ENCODE results near the gene PDE2A. TPM values are rescaled to one million over a fixed set of nuclear protein-coding genes. Genes with fewer than 3 reads are reported as not detected.
A peak's percentile ranks its signal among the peaks of the same experiment; 100 is the strongest.

PDE2A gene
- total RNA-seq, 1 experiment from 2014 or later, result 1.9 TPM

- no peak for DNase-seq
- Histone ChIP-seq H3K4me3 (ENCODE audit: insufficient read depth, low read depth, low read length) (no peak overlapping the region), H3K27me3 (ENCODE audit: control insufficient read depth, insufficient read depth, low read length) (no peaks in the 10 kb centered on the region), H3K36me3 (replicated peaks; ENCODE audit: control insufficient read depth, insufficient read depth, low read length) (peaks cover 7% of the 10 kb centered on the region)
Measured at GRCh38 chr11:72711141-72711540, 36.9 kb upstream of the PDE2A start.

- no peaks in the 10 kb centered on the region for H3K27me3 ChIP-seq (ENCODE audit: control insufficient read depth, insufficient read depth, low read length)
- H3K4me3 ChIP-seq (ENCODE audit: insufficient read depth, low read depth, low read length), result no peak overlapping the region
Measured at GRCh38 chr11:72710278-72710677, 36.1 kb upstream of the PDE2A start.

DNA sequence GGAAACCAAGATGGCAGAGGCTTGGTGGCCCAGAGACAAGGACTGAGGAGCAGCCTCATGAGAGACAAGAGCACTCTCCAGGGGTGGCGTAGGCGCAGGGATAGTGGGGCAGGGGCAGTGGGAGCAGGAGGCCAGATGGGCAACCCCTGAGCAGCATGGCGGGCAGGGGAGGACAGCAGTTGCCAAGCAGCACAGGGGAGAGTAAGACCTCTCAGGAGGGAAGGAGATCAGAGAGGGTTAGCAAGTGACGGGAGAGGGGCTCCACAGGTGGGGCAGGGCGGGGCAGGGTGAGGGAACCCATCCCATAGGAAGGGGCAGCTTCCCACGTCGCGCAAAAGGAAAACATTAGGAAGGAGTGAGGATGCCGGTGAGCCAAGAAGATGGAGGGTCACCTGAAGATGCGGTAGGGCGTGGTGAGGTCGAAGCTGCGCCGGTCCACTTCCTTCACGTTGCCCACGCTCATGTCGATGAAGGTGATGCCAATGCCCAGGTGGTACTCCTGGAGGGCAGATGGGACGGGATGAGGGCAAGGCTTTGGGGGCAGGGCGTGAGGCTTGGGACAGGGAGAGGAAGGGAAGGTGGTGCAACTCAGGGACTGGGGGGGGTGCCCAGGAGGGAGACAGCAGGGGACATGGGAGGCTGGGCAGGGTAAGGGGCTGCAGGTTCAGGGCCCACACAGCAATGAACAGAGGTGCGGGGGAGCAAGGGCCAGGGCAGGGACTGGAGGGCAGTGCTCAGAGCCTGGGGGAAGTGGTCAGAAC lies 35.4 kb upstream of the PDE2A start:
- H3K36me3 ChIP-seq (replicated peaks; ENCODE audit: control insufficient read depth, insufficient read depth, low read length), result peaks cover 7% of the 10 kb centered on the region
- no peak overlapping the region for H3K4me3 ChIP-seq (ENCODE audit: insufficient read depth, low read depth, low read length)
- no peaks in the 10 kb centered on the region for H3K27me3 ChIP-seq (ENCODE audit: control insufficient read depth, insufficient read depth, low read length)
- no peak for DNase-seq

More at GRCh38 chr11:72710278-72710677, 36.1 kb upstream of the PDE2A start:
- no peak for DNase-seq
- H3K36me3 ChIP-seq (replicated peaks; ENCODE audit: control insufficient read depth, insufficient read depth, low read length), result peaks cover 7% of the 10 kb centered on the region

DNA sequence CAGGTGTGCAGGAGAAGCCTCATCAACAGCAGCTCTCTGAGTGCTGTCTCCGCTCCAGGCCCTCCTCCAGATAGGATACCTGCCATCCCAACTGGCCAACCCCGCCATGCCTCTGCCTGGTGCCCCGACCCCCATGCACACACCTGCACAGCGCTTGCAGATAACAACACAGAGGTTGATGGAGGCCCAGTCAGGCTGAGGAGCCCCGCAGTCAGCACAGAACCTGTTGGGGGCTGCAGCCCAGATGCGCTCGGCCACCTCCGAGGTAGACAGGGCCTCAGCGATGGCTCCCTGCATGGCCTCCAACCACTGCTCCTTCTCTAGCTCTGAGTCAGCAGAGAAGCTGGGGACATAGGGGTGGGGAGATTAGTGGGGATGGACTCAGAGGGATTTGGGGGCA lies 32.8 kb upstream of the PDE2A start:
- no peak for DNase-seq
- peaks cover 9% of the 10 kb centered on the region for H3K36me3 ChIP-seq (replicated peaks; ENCODE audit: control insufficient read depth, insufficient read depth, low read length)
- H3K4me3 ChIP-seq (ENCODE audit: insufficient read depth, low read depth, low read length), result no peak overlapping the region
- H3K27me3 ChIP-seq (ENCODE audit: control insufficient read depth, insufficient read depth, low read length), result no peaks in the 10 kb centered on the region

DNA sequence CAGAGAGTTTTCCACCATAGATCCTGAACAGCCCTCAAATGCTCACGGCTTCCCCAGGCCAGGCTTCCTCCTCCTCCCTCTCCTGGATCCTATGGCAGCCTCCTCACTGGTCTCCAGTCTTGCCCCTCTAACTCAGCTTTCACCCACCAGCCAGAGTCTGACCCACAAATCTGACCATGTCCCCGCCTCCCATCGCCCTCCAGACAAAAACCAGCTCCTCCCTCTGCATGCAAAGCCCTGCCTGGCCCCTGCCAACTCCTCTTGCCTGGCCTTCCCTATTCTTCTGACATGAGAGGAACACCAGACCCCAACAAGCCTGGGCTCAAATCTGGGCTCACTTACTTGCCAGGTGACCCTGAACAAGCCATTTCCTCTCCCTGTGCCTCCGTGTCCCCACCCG lies 32.4 kb upstream of the PDE2A start:
- no peak for DNase-seq
- Histone ChIP-seq H3K27me3 (ENCODE audit: control insufficient read depth, insufficient read depth, low read length) (no peaks in the 10 kb centered on the region), H3K36me3 (replicated peaks; ENCODE audit: control insufficient read depth, insufficient read depth, low read length) (peaks cover 8% of the 10 kb centered on the region), H3K4me3 (ENCODE audit: insufficient read depth, low read depth, low read length) (no peak overlapping the region)

DNA sequence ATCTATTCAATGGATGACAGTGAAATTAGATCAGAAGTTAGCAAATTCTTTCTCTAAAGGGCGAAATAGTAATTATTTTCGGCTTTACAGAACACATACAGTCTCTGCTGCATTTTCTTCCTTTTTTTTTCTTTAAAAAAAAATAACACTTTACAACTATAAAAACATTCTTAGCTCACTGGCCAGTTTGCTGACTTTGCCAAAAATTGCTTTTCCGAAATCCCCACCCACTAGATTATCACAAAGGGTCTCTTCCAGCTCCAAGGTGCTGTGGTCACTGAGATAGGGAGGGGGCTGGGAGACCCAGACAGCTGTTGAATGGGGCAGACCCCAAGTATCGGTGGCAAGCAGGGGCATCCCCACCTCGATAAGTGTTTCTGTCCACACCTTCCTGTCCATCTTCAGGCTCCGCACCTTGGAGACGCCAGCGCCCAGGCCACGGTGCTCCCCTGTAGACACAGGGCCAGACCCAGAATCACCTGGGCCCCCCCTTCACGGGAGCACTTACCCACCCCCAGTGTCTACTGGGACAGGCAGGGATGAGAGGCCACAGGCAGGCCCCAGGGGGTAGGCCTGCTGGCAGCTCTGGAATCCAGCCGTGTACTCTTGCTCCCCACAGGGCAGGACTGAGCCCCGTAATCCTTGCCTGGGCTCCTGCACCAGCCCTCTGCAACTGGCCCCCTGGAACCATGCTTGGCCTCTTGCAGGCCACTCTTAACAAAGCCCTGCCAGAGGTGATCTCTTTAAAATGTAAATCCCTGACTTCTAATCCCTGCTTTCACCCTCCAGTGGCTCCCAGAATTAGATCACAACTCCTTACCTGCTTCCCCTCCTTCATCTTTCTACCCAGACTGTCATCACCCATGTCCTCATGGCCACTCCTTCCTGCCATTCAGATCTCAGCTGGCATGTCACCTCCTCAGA lies 31.5 kb upstream of the PDE2A start:
- H3K27me3 ChIP-seq (ENCODE audit: control insufficient read depth, insufficient read depth, low read length), result no peaks in the 10 kb centered on the region
- no peak overlapping the region for H3K4me3 ChIP-seq (ENCODE audit: insufficient read depth, low read depth, low read length)
- peaks cover 9% of the 10 kb centered on the region for H3K36me3 ChIP-seq (replicated peaks; ENCODE audit: control insufficient read depth, insufficient read depth, low read length)
- DNase-seq, result peak; percentile 90

- no peak for DNase-seq
- Histone ChIP-seq H3K27me3 (ENCODE audit: control insufficient read depth, insufficient read depth, low read length) (no peaks in the 10 kb centered on the region), H3K36me3 (replicated peaks; ENCODE audit: control insufficient read depth, insufficient read depth, low read length) (peaks cover 11% of the 10 kb centered on the region), H3K4me3 (ENCODE audit: insufficient read depth, low read depth, low read length) (no peak overlapping the region)
Measured at GRCh38 chr11:72704783-72705265, 30.6 kb upstream of the PDE2A start.

DNA sequence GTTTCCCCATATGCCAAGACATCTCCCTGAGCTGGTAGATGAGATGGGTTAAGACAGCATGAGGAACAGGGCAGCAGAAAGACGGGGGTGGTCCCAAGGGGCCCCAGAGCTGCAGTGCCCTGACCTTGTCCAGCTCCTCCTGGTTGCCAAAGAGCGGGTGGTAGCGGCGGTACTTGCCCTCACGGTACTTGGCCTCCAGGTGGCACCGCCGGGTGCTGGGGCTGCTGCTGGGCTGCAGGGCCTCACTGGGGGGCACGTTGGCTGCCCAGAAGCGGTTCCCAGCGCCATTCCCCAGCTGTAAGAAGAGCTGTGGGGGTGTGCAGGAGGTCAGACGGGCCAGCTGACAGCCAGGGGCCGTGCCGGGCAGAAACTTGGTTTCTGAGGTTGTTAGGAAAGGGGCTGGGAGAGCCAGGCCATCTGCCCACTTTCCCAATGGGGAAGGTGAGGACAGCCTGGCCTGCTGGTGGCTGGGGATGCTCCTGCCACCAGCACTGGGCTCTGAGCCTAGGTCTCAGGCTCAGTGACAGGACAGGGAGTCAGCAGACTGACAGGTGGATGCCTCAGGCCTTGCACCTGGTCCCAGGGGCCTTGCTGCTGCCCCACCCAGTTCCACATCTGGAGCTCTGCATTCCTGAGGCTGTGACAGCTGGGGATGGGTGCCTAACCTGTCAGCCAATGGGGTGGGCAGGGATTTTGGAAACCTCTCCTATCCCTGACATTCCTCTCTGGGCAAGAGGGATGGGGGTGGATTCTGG lies 30.0 kb upstream of the PDE2A start:
- peak; percentile 71 for DNase-seq
- Histone ChIP-seq H3K27me3 (ENCODE audit: control insufficient read depth, insufficient read depth, low read length) (no peaks in the 10 kb centered on the region), H3K4me3 (ENCODE audit: insufficient read depth, low read depth, low read length) (no peak overlapping the region), H3K36me3 (replicated peaks; ENCODE audit: control insufficient read depth, insufficient read depth, low read length) (peaks cover 9% of the 10 kb centered on the region)

- DNase-seq, result peak; percentile 87
- Histone ChIP-seq H3K27me3 (ENCODE audit: control insufficient read depth, insufficient read depth, low read length) (no peaks in the 10 kb centered on the region), H3K4me3 (ENCODE audit: insufficient read depth, low read depth, low read length) (no peak overlapping the region), H3K36me3 (replicated peaks; ENCODE audit: control insufficient read depth, insufficient read depth, low read length) (peaks cover 8% of the 10 kb centered on the region)
Measured at GRCh38 chr11:72703267-72704008, 29.2 kb upstream of the PDE2A start.

GRCh38 chr11:72702577-72703241 lies 28.5 kb upstream of the PDE2A start:
- no peak overlapping the region for H3K4me3 ChIP-seq (ENCODE audit: insufficient read depth, low read depth, low read length)
- DNase-seq, result no peak

GRCh38 chr11:72702096-72702495 lies 27.9 kb upstream of the PDE2A start:
- H3K27me3 ChIP-seq (ENCODE audit: control insufficient read depth, insufficient read depth, low read length), result no peaks in the 10 kb centered on the region
- no peak overlapping the region for H3K4me3 ChIP-seq (ENCODE audit: insufficient read depth, low read depth, low read length)
- no peak for DNase-seq

More at GRCh38 chr11:72702577-72703241, 28.5 kb upstream of the PDE2A start:
- Histone ChIP-seq H3K27me3 (ENCODE audit: control insufficient read depth, insufficient read depth, low read length) (no peaks in the 10 kb centered on the region), H3K36me3 (replicated peaks; ENCODE audit: control insufficient read depth, insufficient read depth, low read length) (peaks cover 8% of the 10 kb centered on the region)

GRCh38 chr11:72701466-72701865 lies 27.2 kb upstream of the PDE2A start:
- H3K36me3 ChIP-seq (replicated peaks; ENCODE audit: control insufficient read depth, insufficient read depth, low read length), result peaks cover 10% of the 10 kb centered on the region
- no peak overlapping the region for H3K4me3 ChIP-seq (ENCODE audit: insufficient read depth, low read depth, low read length)
- H3K27me3 ChIP-seq (ENCODE audit: control insufficient read depth, insufficient read depth, low read length), result no peaks in the 10 kb centered on the region
- no peak for DNase-seq

More at GRCh38 chr11:72702096-72702495, 27.9 kb upstream of the PDE2A start:
- peaks cover 8% of the 10 kb centered on the region for H3K36me3 ChIP-seq (replicated peaks; ENCODE audit: control insufficient read depth, insufficient read depth, low read length)

DNA sequence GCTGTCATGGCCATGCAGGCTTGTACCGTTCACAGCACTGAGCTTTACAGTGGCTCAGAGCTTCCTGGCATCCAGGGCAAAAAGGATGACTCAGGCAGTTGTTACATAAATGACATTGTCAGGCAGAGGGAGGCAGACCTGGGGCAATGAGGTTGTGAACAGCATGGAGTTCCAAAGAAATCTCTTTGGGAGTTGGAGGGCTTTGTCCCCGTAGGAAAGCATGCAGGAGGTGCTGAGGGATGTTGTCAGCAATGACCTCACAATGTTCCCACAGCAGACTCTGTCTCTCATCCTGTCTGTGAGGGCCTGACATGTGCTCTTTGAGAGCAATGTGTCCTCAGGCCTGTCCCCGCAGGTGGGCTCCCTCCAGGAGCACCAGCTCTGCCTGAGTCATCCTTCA lies 25.9 kb upstream of the PDE2A start:
- Histone ChIP-seq H3K4me3 (ENCODE audit: insufficient read depth, low read depth, low read length) (no peak overlapping the region), H3K36me3 (replicated peaks; ENCODE audit: control insufficient read depth, insufficient read depth, low read length) (peaks cover 15% of the 10 kb centered on the region), H3K27me3 (ENCODE audit: control insufficient read depth, insufficient read depth, low read length) (no peaks in the 10 kb centered on the region)
- DNase-seq, result no peak

Measured in H7 (cell line).